ENCODE results near the gene NODAL. TPM values are rescaled to one million over a fixed set of nuclear protein-coding genes. Genes with fewer than 3 reads are reported as not detected.
A peak's percentile ranks its signal among the peaks of the same experiment; 100 is the strongest.

NODAL gene
- polyA plus RNA-seq, 2 of the 4 experiments (the other 2 are of a cell fraction) = not detected

- 0 out of 6 replicates have a peak overlapping the region, but pooled peaks of 1 of the 2 experiments have one; percentile 40 for H3K27ac ChIP-seq
- FAIRE-seq (no peak), DNase-seq (ENCODE audit: low read depth in 1 of 2, low spot score in 1 of 2) (peak in 1 of 2 experiments; percentile 28), ATAC-seq (no peak)
- TF ChIP-seq BHLHE40 (IDR thresholded peaks at IDR 0.05; ENCODE audit: low read depth, low read length) (no peak), SREBF2 (IDR thresholded peaks at IDR 0.05) (no peak), CBX2 (IDR thresholded peaks at IDR 0.05; ENCODE audit: borderline replicate concordance, low read depth) (no peak), FOSL2 (IDR thresholded peaks at IDR 0.05) (no peak), FOSL2 (CRISPR knock-in tag; IDR thresholded peaks at IDR 0.05) (no peak)
- TF ChIP-seq, protein P1, sequence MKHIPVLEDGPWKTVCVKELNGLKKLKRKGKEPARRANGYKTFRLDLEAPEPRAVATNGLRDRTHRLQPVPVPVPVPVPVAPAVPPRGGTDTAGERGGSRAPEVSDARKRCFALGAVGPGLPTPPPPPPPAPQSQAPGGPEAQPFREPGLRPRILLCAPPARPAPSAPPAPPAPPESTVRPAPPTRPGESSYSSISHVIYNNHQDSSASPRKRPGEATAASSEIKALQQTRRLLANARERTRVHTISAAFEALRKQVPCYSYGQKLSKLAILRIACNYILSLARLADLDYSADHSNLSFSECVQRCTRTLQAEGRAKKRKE (CRISPR knock-in tag; IDR thresholded peaks at IDR 0.05; ENCODE audit: low read depth) = no peak
- TF ChIP-seq, protein P2, sequence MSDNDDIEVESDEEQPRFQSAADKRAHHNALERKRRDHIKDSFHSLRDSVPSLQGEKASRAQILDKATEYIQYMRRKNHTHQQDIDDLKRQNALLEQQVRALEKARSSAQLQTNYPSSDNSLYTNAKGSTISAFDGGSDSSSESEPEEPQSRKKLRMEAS (IDR thresholded peaks at IDR 0.05) = 0 out of 2 replicates have a peak, but pooled peaks have one; percentile 26
- H3K9me3 ChIP-seq = no peaks in the 10 kb centered on the region
- H3K4me1 ChIP-seq = peaks cover 30% of the 10 kb centered on the region; the same call in 2 of the 3 replicates
- ChIA-PET CTCF (interaction anchor here (1.1 to 4.8 kb wide), 3 partner anchors 13 to 450 kb away, joined by 3 to 53 read pairs (median 3); no protein-coding TSS in a partner anchor), POLR2A (no interaction called here)
- peak overlapping the region; percentile 9; the same call in 1 of the 3 replicates for H3K4me2 ChIP-seq
- no peak overlapping the region for H3K4me3 ChIP-seq
- 40% methylated on average over 8 of the region's 8 CpGs for WGBS (ENCODE audit: missing lambda C conversion rate)
Observed at GRCh38 chr10:70475661-70476060, 34.2 kb upstream of the NODAL start.

- POLR2A ChIA-PET = no interaction called here
- CTCF ChIA-PET = interaction anchor here (1.5 to 4.8 kb wide), 3 partner anchors 13 to 75 kb away, joined by 3 to 53 read pairs (median 4); no protein-coding TSS in a partner anchor
- TF ChIP-seq EHF (CRISPR knock-in tag; IDR thresholded peaks at IDR 0.05) (no peak), E2F6 (IDR thresholded peaks at IDR 0.05; ENCODE audit: borderline replicate concordance, low read depth) (no peak), FOXS1 (CRISPR knock-in tag; IDR thresholded peaks at IDR 0.05) (no peak), HOXB13 (CRISPR knock-in tag; IDR thresholded peaks at IDR 0.05; ENCODE audit: low read depth) (no peak), NPAS2 (CRISPR knock-in tag; IDR thresholded peaks at IDR 0.05; ENCODE audit: borderline replicate concordance) (no peak), KDM1A (IDR thresholded peaks at IDR 0.05; ENCODE audit: low read depth) (no peak), HDAC2 (IDR thresholded peaks at IDR 0.05) (no peak), RFX5 (IDR thresholded peaks at IDR 0.05) (no peak), EHMT2 (IDR thresholded peaks at IDR 0.05; ENCODE audit: low read depth) (no peak), SMC3 (IDR thresholded peaks at IDR 0.05) (no peak), ZNF302 (CRISPR knock-in tag; IDR thresholded peaks at IDR 0.05) (no peak), MAFK (IDR thresholded peaks at IDR 0.05; ENCODE audit: partially characterized antibody) (no peak), POLR2A (IDR thresholded peaks at IDR 0.05; ENCODE audit: low read length) (no peak), FOSB (CRISPR knock-in tag; IDR thresholded peaks at IDR 0.05) (no peak), RAD21 (conservative IDR thresholded peaks at IDR 0.05 in 1 of 2, IDR thresholded peaks at IDR 0.05 in 1 of 2) (no peak), TFCP2L1 (CRISPR knock-in tag; IDR thresholded peaks at IDR 0.05) (no peak)
- TF ChIP-seq, protein P1 (CRISPR knock-in tag; IDR thresholded peaks at IDR 0.05; ENCODE audit: low read depth) = no peak
- TF ChIP-seq, protein P3, sequence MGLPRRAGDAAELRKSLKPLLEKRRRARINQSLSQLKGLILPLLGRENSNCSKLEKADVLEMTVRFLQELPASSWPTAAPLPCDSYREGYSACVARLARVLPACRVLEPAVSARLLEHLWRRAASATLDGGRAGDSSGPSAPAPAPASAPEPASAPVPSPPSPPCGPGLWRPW (IDR thresholded peaks at IDR 0.05) = no peak
- DNase-seq (ENCODE audit: low read depth in 1 of 2, low spot score in 1 of 2) (peak in 1 of 2 experiments; percentile 22), FAIRE-seq (no peak), ATAC-seq (no peak)
- 96% methylated on average over 2 of the region's 2 CpGs for WGBS (ENCODE audit: missing lambda C conversion rate)
- Histone ChIP-seq H3K4me2 (no peak overlapping the region), H3K4me3 (no peak overlapping the region), H3K27ac (peak overlapping the region in 1 of 2 experiments; percentile 40; a peak in 2 of 6 replicates), H3K9me3 (no peaks in the 10 kb centered on the region), H3K4me1 (peaks cover 27% of the 10 kb centered on the region; the same call in 2 of the 3 replicates)
Observed at GRCh38 chr10:70474780-70475179, 33.3 kb upstream of the NODAL start.

Measured in A549 (cell line).